CD14-positive monocyte (primary cell): Measurements from ENCODE around the gene TBXAS1. TPM values are rescaled to one million over a fixed set of nuclear protein-coding genes. Genes with fewer than 3 reads are reported as not detected.

Source experiments
- DNase-seq, 3 donors: peaks; one replicate each; pipeline ENCODE4 v3.0.0-alpha.2; 2011 to 2022
- H2AFZ ChIP-seq: 2 replicates; pipeline ENCODE4 v1.6.0; 2012; ENCODE audit warnings: mild to moderate bottlenecking, low read depth, low read length, inconsistent platforms; ENCODE audit not compliant: insufficient read depth, poor library complexity, severe bottlenecking
- H3K27ac ChIP-seq, 2 donors: 1 replicate in 1 of 2; 2 replicates in 1 of 2; pipeline ENCODE4 v1.5.1; 2012 to 2013; ENCODE audit warnings: low read length in 2 of 2, control low read depth in 1 of 2, inconsistent platforms in 1 of 2, low read depth in 1 of 2, mild to moderate bottlenecking in 1 of 2
- H3K27me3 ChIP-seq, 2 donors: one replicate each; pipeline versions ENCODE4 v1.6.0 to v1.6.1; 2011 to 2013; ENCODE audit warnings: low read length in 2 of 2; ENCODE audit not compliant: control insufficient read depth in 2 of 2, insufficient read depth in 2 of 2
- H3K36me3 ChIP-seq, 2 donors: replicated peaks in 1 of 2; 1 replicate in 1 of 2; 2 replicates in 1 of 2; pipeline versions ENCODE4 v1.5.1 to v1.6.1; 2012 to 2013; ENCODE audit warnings: low read length in 2 of 2, control low read depth in 1 of 2, inconsistent platforms in 1 of 2, mild to moderate bottlenecking in 1 of 2; ENCODE audit not compliant: insufficient read depth in 2 of 2, control insufficient read depth in 1 of 2
- H3K4me1 ChIP-seq, 2 donors: 1 replicate in 1 of 2; 2 replicates in 1 of 2; pipeline versions ENCODE4 v1.5.1 to v1.6.1; 2012 to 2013; ENCODE audit warnings: low read length in 2 of 2, control low read depth in 1 of 2, inconsistent platforms in 1 of 2, mild to moderate bottlenecking in 1 of 2, moderate library complexity in 1 of 2; ENCODE audit not compliant: insufficient read depth in 2 of 2, control insufficient read depth in 1 of 2
- H3K4me2 ChIP-seq: replicated peaks from 2 replicates; pipeline ENCODE3; 2012; ENCODE audit warnings: low read length, moderate library complexity, mild to moderate bottlenecking; ENCODE audit not compliant: poor library complexity, severe bottlenecking; ENCODE audit errors: extremely low read depth
- H3K4me3 ChIP-seq, 3 experiments: fragments of 200-600 bp in 1 of 3; sonication (generic) in 1 of 3; replicated peaks in 1 of 3; 1 replicate in 2 of 3; 2 replicates in 1 of 3; pipeline ENCODE4 v1.5.1; 2011 to 2013; ENCODE audit warnings: low read length in 3 of 3, mild to moderate bottlenecking in 3 of 3, control low read depth in 2 of 3, low read depth in 2 of 3, inconsistent platforms in 1 of 3, moderate library complexity in 1 of 3
- H3K79me2 ChIP-seq: 2 replicates; pipeline ENCODE4 v1.6.0; 2012; ENCODE audit warnings: mild to moderate bottlenecking, control low read depth, inconsistent platforms, low read length, moderate library complexity; ENCODE audit not compliant: insufficient read depth
- H3K9ac ChIP-seq: 2 replicates; pipeline ENCODE4 v1.6.0; 2017; ENCODE audit warnings: low read length, mild to moderate bottlenecking; ENCODE audit not compliant: insufficient read depth, poor library complexity, severe bottlenecking
- H3K9me3 ChIP-seq, 2 donors: replicated peaks in 1 of 2; 1 replicate in 1 of 2; 2 replicates in 1 of 2; pipeline versions ENCODE4 v1.5.1 to v1.6.1; 2012 to 2013; ENCODE audit warnings: low read length in 2 of 2, control low read depth in 1 of 2; ENCODE audit not compliant: control insufficient read depth in 1 of 2, insufficient read depth in 1 of 2
- H4K20me1 ChIP-seq: 2 replicates; pipeline ENCODE4 v1.6.0; 2012; ENCODE audit warnings: mild to moderate bottlenecking, low read length, control low read depth, moderate library complexity; ENCODE audit not compliant: insufficient read depth
- H3K27ac Mint-ChIP-seq, 7 donors: one replicate each; pipeline ENCODE4 v1.8.0; 2020; ENCODE audit warnings: mild to moderate bottlenecking in 7 of 7, mixed read lengths in 7 of 7, moderate library complexity in 6 of 7, inconsistent platforms in 2 of 7
- H3K27me3 Mint-ChIP-seq, 3 donors: one replicate each; pipeline ENCODE4 v1.8.0; 2021 to 2022; ENCODE audit warnings: low read depth in 3 of 3, mild to moderate bottlenecking in 3 of 3, mixed read lengths in 3 of 3, moderate library complexity in 3 of 3, inconsistent platforms in 1 of 3
- H3K36me3 Mint-ChIP-seq, 2 donors: one replicate each; pipeline ENCODE4 v1.8.0; 2020; ENCODE audit warnings: mixed read lengths in 2 of 2, inconsistent platforms in 1 of 2, mild to moderate bottlenecking in 1 of 2
- H3K4me1 Mint-ChIP-seq: one replicate; pipeline ENCODE4 v1.8.0; 2020; ENCODE audit warnings: mild to moderate bottlenecking, mixed read lengths
- H3K4me3 Mint-ChIP-seq, 2 donors: one replicate each; pipeline ENCODE4 v1.8.0; 2020; ENCODE audit warnings: mild to moderate bottlenecking in 2 of 2, mixed read lengths in 2 of 2, moderate library complexity in 1 of 2
- H3K9me3 Mint-ChIP-seq, 7 donors: one replicate each; pipeline ENCODE4 v1.8.0; 2020 to 2022; ENCODE audit warnings: mixed read lengths in 7 of 7, mild to moderate bottlenecking in 6 of 7, moderate library complexity in 6 of 7, inconsistent platforms in 2 of 7
- WGBS: methylation state at CpG from one replicate; pipeline ENCODE4 v1.1.5; 2013; ENCODE audit warnings: missing lambda C conversion rate; ENCODE audit not compliant: insufficient coverage; 5-methylcytosine and 5-hydroxymethylcytosine counted together
- intact Hi-C, 2 donors: fragments of 100-400 bp; cut with micrococcal nuclease; formaldehyde crosslinking; loops; one replicate each; pipeline versions ENCODE4 v1.15.0 to v1.15.1; 2023
- polyA plus RNA-seq, 3 donors: library from polyadenylated mRNA; depleted of rRNA in 1 of 3; unstranded in 2 of 3; stranded (reverse) in 1 of 3; fragments of 300-500 nt in 2 of 3; fragments of >200 nt in 1 of 3; fragmentation: Illumina TruSeq in 2 of 3; gene quantifications; 1 replicate in 2 of 3; 2 replicates in 1 of 3; pipeline ENCODE4 v1.2.3, GENCODE V29; 2012 to 2021
- TF ChIP-seq, protein P1 (sequence below): fragments of 200-600 bp; IDR thresholded peaks from one replicate; pipeline ENCODE4 v1.8.0; 2022; ENCODE audit warnings: antibody characterized with exemption, mild to moderate bottlenecking

TBXAS1 gene
- polyA plus RNA-seq, 3 donors = 289 to 335 (median 298) TPM

DNA sequence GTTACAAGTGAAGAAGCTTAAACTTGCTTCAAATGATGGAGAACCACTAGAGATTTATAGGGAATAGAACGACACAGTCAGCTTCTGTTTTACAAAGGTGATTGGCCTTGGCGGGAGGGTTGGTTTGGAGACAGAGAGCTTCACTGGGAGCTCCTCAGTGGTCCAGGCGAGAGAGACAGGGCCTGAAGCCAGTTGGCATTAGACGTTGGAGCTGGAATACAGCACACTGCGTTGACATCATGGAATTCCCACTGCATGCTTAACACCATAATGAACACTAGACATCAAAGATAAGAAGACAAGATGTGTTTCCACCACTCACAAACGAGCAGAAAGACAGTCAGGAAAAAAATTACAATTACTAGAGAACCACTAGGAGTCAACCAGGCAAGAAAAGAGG lies 67.8 kb downstream of the TBXAS1 start:
- Histone ChIP-seq H2AFZ (no peak overlapping the region), H3K9ac (no peak overlapping the region), H3K4me1 (peaks cover 73% of the 10 kb centered on the region in 2 donors), H4K20me1 (peaks cover 81% of the 10 kb centered on the region), H3K36me3 (peaks cover 4 to 69% of the 10 kb centered on the region in 2 donors), H3K79me2 (peaks cover 49% of the 10 kb centered on the region), H3K27me3 (no peaks in the 10 kb centered on the region), H3K4me2 (no peak overlapping the region), H3K27ac (peak overlapping the region in 1 of 2 donors; percentile 97), H3K4me3 (no peak overlapping the region), H3K9me3 (no peaks in the 10 kb centered on the region)
- TF ChIP-seq, protein P1, sequence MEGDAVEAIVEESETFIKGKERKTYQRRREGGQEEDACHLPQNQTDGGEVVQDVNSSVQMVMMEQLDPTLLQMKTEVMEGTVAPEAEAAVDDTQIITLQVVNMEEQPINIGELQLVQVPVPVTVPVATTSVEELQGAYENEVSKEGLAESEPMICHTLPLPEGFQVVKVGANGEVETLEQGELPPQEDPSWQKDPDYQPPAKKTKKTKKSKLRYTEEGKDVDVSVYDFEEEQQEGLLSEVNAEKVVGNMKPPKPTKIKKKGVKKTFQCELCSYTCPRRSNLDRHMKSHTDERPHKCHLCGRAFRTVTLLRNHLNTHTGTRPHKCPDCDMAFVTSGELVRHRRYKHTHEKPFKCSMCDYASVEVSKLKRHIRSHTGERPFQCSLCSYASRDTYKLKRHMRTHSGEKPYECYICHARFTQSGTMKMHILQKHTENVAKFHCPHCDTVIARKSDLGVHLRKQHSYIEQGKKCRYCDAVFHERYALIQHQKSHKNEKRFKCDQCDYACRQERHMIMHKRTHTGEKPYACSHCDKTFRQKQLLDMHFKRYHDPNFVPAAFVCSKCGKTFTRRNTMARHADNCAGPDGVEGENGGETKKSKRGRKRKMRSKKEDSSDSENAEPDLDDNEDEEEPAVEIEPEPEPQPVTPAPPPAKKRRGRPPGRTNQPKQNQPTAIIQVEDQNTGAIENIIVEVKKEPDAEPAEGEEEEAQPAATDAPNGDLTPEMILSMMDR = no peak
- H3K36me3 Mint-ChIP-seq = peaks cover 58 to 72% of the 10 kb centered on the region in 2 donors
- DNase-seq = no peak
- peak overlapping the region in 2 of 7 donors; percentile 50 to 85 for H3K27ac Mint-ChIP-seq
- H3K4me1 Mint-ChIP-seq = peaks cover 71% of the 10 kb centered on the region
- H3K9me3 Mint-ChIP-seq = no peaks in the 10 kb centered on the region
- H3K27me3 Mint-ChIP-seq = peaks cover 0 to 7% (median 0%) of the 10 kb centered on the region in 3 donors
- no peak overlapping the region for H3K4me3 Mint-ChIP-seq
- WGBS = 95% methylated on average over 4 of the region's 6 CpGs
- intact Hi-C loops = no loop called here

DNA sequence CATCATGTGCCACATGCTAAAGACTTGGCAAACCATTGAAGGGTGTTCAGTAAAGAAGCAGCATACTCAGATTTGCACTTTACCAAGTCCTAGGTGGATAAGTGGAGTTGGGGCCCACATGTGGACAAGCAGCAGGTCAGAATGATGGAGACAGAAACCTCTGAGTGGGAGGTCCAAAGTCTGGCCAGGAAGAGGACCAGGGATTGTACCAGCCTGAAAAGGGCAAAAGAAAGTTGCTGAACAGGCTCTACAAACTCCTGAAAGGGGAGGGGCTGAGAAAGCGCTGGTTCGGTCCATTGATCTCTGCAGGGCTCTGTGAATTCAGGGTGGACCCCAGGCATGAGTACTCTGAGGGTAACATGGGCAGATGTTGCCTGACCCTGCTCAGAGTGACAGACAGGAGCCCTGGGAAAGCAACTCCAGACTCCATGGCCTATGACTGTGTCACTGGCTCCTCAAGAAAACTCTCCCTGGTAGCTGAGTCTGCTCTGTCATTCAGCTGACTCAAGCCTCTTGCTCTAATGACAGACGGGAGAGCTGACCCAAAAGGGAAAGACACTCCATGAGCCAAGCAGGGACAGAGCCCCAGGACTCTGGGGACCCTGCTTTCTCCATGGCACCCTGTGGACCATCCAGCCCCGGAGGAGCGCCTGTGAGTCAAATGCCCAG lies 68.5 kb downstream of the TBXAS1 start:
- H3K9me3 ChIP-seq = no peaks in the 10 kb centered on the region
- no peak overlapping the region for H2AFZ ChIP-seq
- no peaks in the 10 kb centered on the region for H3K27me3 ChIP-seq
- H3K4me3 ChIP-seq = no peak overlapping the region
- H3K27ac ChIP-seq = peak overlapping the region; percentile 25 to 97
- peaks cover 4 to 62% of the 10 kb centered on the region in 2 donors for H3K36me3 ChIP-seq
- intact Hi-C loops = no loop called here
- H3K27me3 Mint-ChIP-seq = peaks cover 0 to 6% (median 0%) of the 10 kb centered on the region in 3 donors
- no peak overlapping the region for H3K4me2 ChIP-seq
- DNase-seq = peak; percentile 44 to 82 (median 62)
- H4K20me1 ChIP-seq = peaks cover 81% of the 10 kb centered on the region
- peaks cover 78% of the 10 kb centered on the region for H3K4me1 Mint-ChIP-seq
- peak overlapping the region; percentile 50 to 85 (median 69) for H3K27ac Mint-ChIP-seq
- 86% methylated on average over 5 of the region's 5 CpGs for WGBS
- peaks cover 58 to 67% of the 10 kb centered on the region in 2 donors for H3K36me3 Mint-ChIP-seq
- peaks cover 0 to 3% (median 0%) of the 10 kb centered on the region in 7 donors for H3K9me3 Mint-ChIP-seq
- peaks cover 56% of the 10 kb centered on the region for H3K79me2 ChIP-seq
- H3K4me1 ChIP-seq = peaks cover 80% of the 10 kb centered on the region in 2 donors
- H3K4me3 Mint-ChIP-seq = no peak overlapping the region
- TF ChIP-seq, protein P1 = no peak
- H3K9ac ChIP-seq = peak overlapping the region; percentile 22
